ENCODE measurements around the gene YY1.
A peak's percentile ranks its signal among the peaks of the same experiment; 100 is the strongest.

The YY1 gene

GRCh38 chr14:100317912-100318808 lies 79.2 kb downstream of the YY1 start:
- DNase-seq, result peak; percentile 75

- no peak for DNase-seq
Observed at GRCh38 chr14:100320157-100320856, 81.4 kb downstream of the YY1 start.

- DNase-seq, result no peak
Observed at GRCh38 chr14:100321473-100322137, 82.7 kb downstream of the YY1 start.

- no peak for DNase-seq
Observed at GRCh38 chr14:100322138-100322957, 83.4 kb downstream of the YY1 start.

GRCh38 chr14:100323121-100323941 lies 84.4 kb downstream of the YY1 start, which contains the start of gene SLC25A47:
Gene SLC25A47 (plus strand): TSS chr14:100323339. CDS start chr14:100323415, 76 bp downstream.
- no peak for DNase-seq

GRCh38 chr14:100323942-100324307 lies 85.0 kb downstream of the YY1 start:
- no peak for DNase-seq

GRCh38 chr14:100325231-100325632 lies 86.3 kb downstream of the YY1 start:
- DNase-seq, result no peak

GRCh38 chr14:100325958-100326357 lies 87.0 kb downstream of the YY1 start:
- no peak for DNase-seq

GRCh38 chr14:100327128-100327527 lies 88.2 kb downstream of the YY1 start:
- no peak for DNase-seq

GRCh38 chr14:100328495-100329163 lies 89.7 kb downstream of the YY1 start:
- DNase-seq, result no peak

GRCh38 chr14:100329233-100330006 lies 90.5 kb downstream of the YY1 start:
- DNase-seq, result no peak

GRCh38 chr14:100330007-100330344 lies 91.0 kb downstream of the YY1 start:
- DNase-seq, result no peak

GRCh38 chr14:100330388-100330931 lies 91.5 kb downstream of the YY1 start:
- DNase-seq, result no peak

GRCh38 chr14:100332071-100332639 lies 93.2 kb downstream of the YY1 start:
- no peak for DNase-seq

All from activated gamma-delta T cell treated with Interleukin-2 at 50 U/mL for 16 hours (primary cell).